ENCODE measurements around the gene MTOR. TPM values are rescaled to one million over a fixed set of nuclear protein-coding genes. Genes with fewer than 3 reads are reported as not detected.

The MTOR gene
- polyA plus RNA-seq, 1 of the 3 experiments (the other 2 are of a cell fraction), result 20.9 TPM

GRCh38 chr1:11151826-11152612 lies 110.3 kb downstream of the MTOR start:
- Histone ChIP-seq H3K4me1 (ENCODE audit: control insufficient read depth in 1 of 2, insufficient read depth in 2 of 2, low read depth in 1 of 2, low read length in 1 of 2) (peaks cover 4 to 13% of the 10 kb centered on the region in 2 experiments; a peak in 2 of 4 replicates), H3F3A (replicated peaks; ENCODE audit: insufficient read depth) (peaks cover 11% of the 10 kb centered on the region), H3K79me2 (ENCODE audit: insufficient read depth) (no peaks in the 10 kb centered on the region), H3K36me3 (replicated peaks in 1 of 2; ENCODE audit: control insufficient read depth in 1 of 2, insufficient read depth in 2 of 2, low read length in 1 of 2) (peaks cover 20 to 41% of the 10 kb centered on the region in 2 experiments), H3K27me3 (ENCODE audit: insufficient read depth) (no peaks in the 10 kb centered on the region), H3K4me3 (ENCODE audit: low read depth in 2 of 2, low read length in 1 of 2) (no peak overlapping the region), H2AFZ (ENCODE audit: low read depth) (no peak overlapping the region), H3K9ac (no peak overlapping the region), H3K4me2 (no peak overlapping the region), H3K9me3 (no peaks in the 10 kb centered on the region), H3K27ac (ENCODE audit: low read depth in 2 of 2, low read length in 1 of 2) (no peak overlapping the region), H4K20me1 (ENCODE audit: insufficient read depth) (no peaks in the 10 kb centered on the region), H3K9me2 (no peaks in the 10 kb centered on the region)
- no peak for TF ChIP-seq GABPA (IDR thresholded peaks at IDR 0.05; ENCODE audit: low read depth)
- TF ChIP-seq MEF2A (IDR thresholded peaks at IDR 0.05; ENCODE audit: borderline replicate concordance, low read depth), result no peak
- no peak for TF ChIP-seq CHD2 (IDR thresholded peaks at IDR 0.05; ENCODE audit: low read length, partially characterized antibody)
- TF ChIP-seq FOXJ3 (CRISPR knock-in tag; IDR thresholded peaks at IDR 0.05), result no peak
- TF ChIP-seq TCF12 (IDR thresholded peaks at IDR 0.05), result no peak
- TF ChIP-seq MAX (IDR thresholded peaks at IDR 0.05; ENCODE audit: low read depth), result no peak
- TF ChIP-seq GATA2 (CRISPR knock-in tag; IDR thresholded peaks at IDR 0.05), result no peak
- no peak for TF ChIP-seq USF1 (IDR thresholded peaks at IDR 0.05; ENCODE audit: borderline replicate concordance, low read depth)
- no peak for TF ChIP-seq USF2 (IDR thresholded peaks at IDR 0.05; ENCODE audit: borderline replicate concordance, low read depth, low read length)
- TF ChIP-seq RAD21 (IDR thresholded peaks at IDR 0.05; ENCODE audit: low read length), result no peak
- no peak for TF ChIP-seq YY1 (IDR thresholded peaks at IDR 0.05; ENCODE audit: low read depth)
- TF ChIP-seq CTCF (IDR thresholded peaks at IDR 0.05), result no peak
- no peak for TF ChIP-seq FOXM1 (IDR thresholded peaks at IDR 0.05; ENCODE audit: low read depth)
- no peak for DNase-seq
- ChIA-PET POLR2A (no interaction called here), CTCF (interaction anchor here (1.2 to 1.4 kb wide), 2 partner anchors 19 to 114 kb away, joined by 6 to 11 read pairs; no protein-coding TSS in a partner anchor)
- 91% methylated on average over 9 of the region's 9 CpGs for WGBS (ENCODE audit: low lambda C conversion rate)

GRCh38 chr1:11151114-11151513 lies 111.2 kb downstream of the MTOR start:
- Histone ChIP-seq H3K27ac (ENCODE audit: low read depth in 2 of 2, low read length in 1 of 2) (no peak overlapping the region), H3K4me2 (no peak overlapping the region), H3K9ac (no peak overlapping the region), H3F3A (replicated peaks; ENCODE audit: insufficient read depth) (peaks cover 14% of the 10 kb centered on the region), H3K9me2 (no peaks in the 10 kb centered on the region), H4K20me1 (ENCODE audit: insufficient read depth) (no peaks in the 10 kb centered on the region), H3K4me1 (ENCODE audit: control insufficient read depth in 1 of 2, insufficient read depth in 2 of 2, low read depth in 1 of 2, low read length in 1 of 2) (peaks cover 4 to 21% of the 10 kb centered on the region in 2 experiments; a peak in 2 of 4 replicates), H3K79me2 (ENCODE audit: insufficient read depth) (no peaks in the 10 kb centered on the region), H2AFZ (ENCODE audit: low read depth) (no peak overlapping the region), H3K4me3 (ENCODE audit: low read depth in 2 of 2, low read length in 1 of 2) (no peak overlapping the region), H3K9me3 (no peaks in the 10 kb centered on the region), H3K27me3 (ENCODE audit: insufficient read depth) (no peaks in the 10 kb centered on the region), H3K36me3 (replicated peaks in 1 of 2; ENCODE audit: control insufficient read depth in 1 of 2, insufficient read depth in 2 of 2, low read length in 1 of 2) (peaks cover 24 to 41% of the 10 kb centered on the region in 2 experiments)
- ChIA-PET CTCF (interaction anchor here (1.4 kb wide), 1 partner anchor 113 kb away, joined by 11 read pairs; no protein-coding TSS in a partner anchor), POLR2A (no interaction called here)
- DNase-seq, result no peak
- TF ChIP-seq USF1 (IDR thresholded peaks at IDR 0.05; ENCODE audit: borderline replicate concordance, low read depth) (no peak), TCF12 (IDR thresholded peaks at IDR 0.05) (no peak), ZBTB33 (IDR thresholded peaks at IDR 0.05; ENCODE audit: borderline replicate concordance, low read depth) (no peak), NRF1 (IDR thresholded peaks at IDR 0.05; ENCODE audit: low read depth, low read length) (no peak), PBX3 (IDR thresholded peaks at IDR 0.05) (no peak)
- 92% methylated on average over 5 of the region's 5 CpGs for WGBS (ENCODE audit: low lambda C conversion rate)
